Muscle layer of colon (tissue), 2 donors: ENCODE results near the gene ATP8A2.

Experiments used
- H3K27ac ChIP-seq: one replicate; pipeline ENCODE4 v1.7.0; 2013; ENCODE audit warnings: low read depth, mild to moderate bottlenecking, low read length, moderate library complexity
- H3K27me3 ChIP-seq, 2 donors: one replicate each; pipeline ENCODE4 v1.7.0; 2013; ENCODE audit warnings: low read length in 2 of 2, mild to moderate bottlenecking in 2 of 2; ENCODE audit not compliant: insufficient read depth in 2 of 2, control insufficient read depth in 1 of 2
- H3K36me3 ChIP-seq: one replicate; pipeline ENCODE4 v1.7.0; 2013; ENCODE audit warnings: mild to moderate bottlenecking, low read length; ENCODE audit not compliant: insufficient read depth
- H3K4me1 ChIP-seq: one replicate; pipeline ENCODE4 v1.7.0; 2013; ENCODE audit warnings: mild to moderate bottlenecking, low read length; ENCODE audit not compliant: insufficient read depth
- H3K4me3 ChIP-seq, 2 donors: one replicate each; pipeline ENCODE4 v1.7.0; 2013; ENCODE audit warnings: low read length in 2 of 2, low read depth in 1 of 2, mild to moderate bottlenecking in 1 of 2, moderate library complexity in 1 of 2
- H3K9ac ChIP-seq: one replicate; pipeline ENCODE4 v1.7.0; 2013; ENCODE audit warnings: low read length
- H3K9me3 ChIP-seq: one replicate; pipeline ENCODE4 v1.7.0; 2013; ENCODE audit warnings: mild to moderate bottlenecking, low read length
- donor health status: abdominal sarcoma.
- donor health status: Adenocarcinoma of cecum.

ATP8A2 gene

DNA sequence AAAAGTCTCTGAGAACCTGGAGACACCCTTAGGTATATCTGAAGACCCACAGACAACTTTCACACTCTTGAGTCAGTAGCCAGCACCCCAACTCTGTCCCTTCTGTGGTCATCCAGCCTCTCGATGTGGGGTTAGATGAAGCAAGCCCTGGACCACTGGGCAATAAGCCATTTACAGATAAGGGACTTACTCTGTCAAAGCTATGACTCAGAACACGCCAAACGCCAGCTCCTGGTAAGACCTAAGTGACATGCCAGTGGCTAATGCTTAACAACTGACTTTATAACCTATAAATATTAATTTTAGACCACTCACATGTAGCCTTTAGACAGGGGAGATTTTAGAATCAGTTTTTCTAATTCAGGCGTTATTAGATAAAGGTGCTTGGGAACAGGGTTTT lies 594.3 kb downstream of the ATP8A2 start:
- Histone ChIP-seq H3K9ac (no peak overlapping the region), H3K27ac (no peak overlapping the region), H3K36me3 (no peaks in the 10 kb centered on the region), H3K4me1 (no peaks in the 10 kb centered on the region), H3K4me3 (no peak overlapping the region), H3K27me3 (no peaks in the 10 kb centered on the region), H3K9me3 (no peaks in the 10 kb centered on the region)

DNA sequence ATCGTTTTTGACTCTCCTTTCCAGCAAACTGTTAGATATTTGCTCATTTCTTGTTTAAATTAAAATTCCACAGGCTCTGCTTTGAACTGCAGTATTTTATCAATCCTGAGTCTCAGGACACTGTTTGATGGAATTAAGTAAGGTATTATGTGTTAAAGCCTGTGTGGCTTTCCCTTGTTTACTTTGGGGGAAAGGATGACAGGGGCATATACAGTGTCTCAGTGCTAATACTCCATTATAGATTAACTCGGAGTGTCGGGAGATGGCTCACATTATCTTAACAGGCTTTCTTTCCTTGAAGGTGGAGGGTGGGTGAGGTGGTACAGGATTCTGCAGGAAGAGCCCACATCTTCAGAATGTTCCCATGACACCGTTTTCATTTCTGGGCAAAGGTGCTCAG lies 595.4 kb downstream of the ATP8A2 start:
- Histone ChIP-seq H3K36me3 (no peaks in the 10 kb centered on the region), H3K4me3 (no peak overlapping the region), H3K9ac (no peak overlapping the region), H3K27ac (no peak overlapping the region), H3K27me3 (no peaks in the 10 kb centered on the region), H3K9me3 (no peaks in the 10 kb centered on the region), H3K4me1 (no peaks in the 10 kb centered on the region)

DNA sequence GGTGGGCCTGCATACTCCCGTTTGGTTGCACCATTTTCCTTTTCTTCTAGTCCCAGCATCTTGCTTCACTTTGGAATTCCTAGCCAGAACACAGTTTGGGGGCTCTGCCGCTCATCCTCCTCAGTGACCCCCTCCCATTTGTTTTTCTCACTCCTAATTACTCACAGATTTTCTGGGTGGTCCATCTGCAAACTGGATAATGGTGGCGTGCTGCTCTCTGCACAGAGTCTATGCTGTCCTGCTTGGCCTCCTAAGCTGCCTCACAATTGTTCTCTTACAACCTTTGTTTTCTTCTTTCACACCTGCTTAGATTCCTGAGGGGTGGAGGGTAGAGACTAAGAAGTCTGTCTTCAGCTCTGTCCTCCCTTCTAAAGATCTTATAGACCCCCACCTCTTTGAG lies 599.3 kb downstream of the ATP8A2 start:
- no peaks in the 10 kb centered on the region for H3K4me1 ChIP-seq
- H3K9ac ChIP-seq = no peak overlapping the region
- H3K36me3 ChIP-seq = no peaks in the 10 kb centered on the region
- H3K9me3 ChIP-seq = no peaks in the 10 kb centered on the region
- H3K4me3 ChIP-seq = no peak overlapping the region
- no peaks in the 10 kb centered on the region for H3K27me3 ChIP-seq
- H3K27ac ChIP-seq = no peak overlapping the region

DNA sequence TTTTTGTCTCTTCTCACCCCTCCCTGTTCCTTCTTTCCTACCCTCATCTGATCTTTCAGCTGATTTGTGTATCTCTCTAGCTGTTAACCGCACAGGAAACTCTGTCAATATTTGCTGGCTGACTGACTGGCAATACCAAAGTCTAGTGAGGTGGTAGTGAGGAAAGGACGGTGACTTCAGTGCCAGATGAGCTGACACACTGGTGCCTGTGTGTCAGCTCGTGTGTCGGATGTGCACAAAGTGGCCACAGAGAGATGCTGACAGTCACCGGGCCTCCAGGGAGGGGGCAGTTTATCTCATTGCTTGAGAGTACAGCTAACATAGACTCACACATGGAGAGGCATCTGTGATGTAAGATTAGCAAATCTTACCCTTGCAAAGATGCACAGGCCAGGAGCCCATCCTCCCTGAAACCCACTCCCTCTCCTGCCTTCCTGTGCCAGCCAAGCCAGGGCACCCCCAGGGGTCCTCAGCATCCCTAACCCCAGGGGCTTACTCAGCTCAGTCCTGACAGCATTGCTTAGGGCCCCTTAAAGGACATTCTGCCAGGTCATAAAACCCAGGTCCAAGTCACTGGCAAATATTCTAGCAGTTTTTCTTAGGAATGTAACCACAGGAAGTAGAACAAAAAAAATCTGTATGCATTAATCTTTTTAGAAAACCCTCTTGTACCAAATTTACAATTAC lies 599.8 kb downstream of the ATP8A2 start:
- no peak overlapping the region for H3K9ac ChIP-seq

DNA sequence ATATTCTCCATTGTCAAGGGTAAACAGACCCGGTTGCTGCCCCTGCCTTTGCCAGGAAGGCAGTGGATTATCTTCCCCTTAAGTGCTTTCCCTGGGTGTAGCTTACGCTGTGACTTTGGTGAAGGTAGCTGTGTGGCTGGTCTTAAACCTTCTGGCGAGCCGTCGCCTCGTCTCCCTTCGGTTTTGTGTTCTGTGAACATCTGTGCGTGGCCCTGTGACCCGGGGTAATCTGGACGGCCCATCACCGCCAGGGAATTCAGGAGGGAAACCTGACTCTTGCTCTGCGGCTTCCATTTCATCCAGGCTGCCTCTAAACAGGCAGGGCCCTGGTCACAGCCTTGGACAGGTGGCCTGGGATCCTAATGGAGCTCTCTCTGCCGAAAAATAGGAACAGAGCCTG lies 601.3 kb downstream of the ATP8A2 start:
- Histone ChIP-seq H3K27ac (no peak overlapping the region), H3K4me3 (no peak overlapping the region), H3K36me3 (no peaks in the 10 kb centered on the region), H3K4me1 (no peaks in the 10 kb centered on the region), H3K9me3 (no peaks in the 10 kb centered on the region), H3K9ac (no peak overlapping the region), H3K27me3 (no peaks in the 10 kb centered on the region)

More for the DNA sequence above, 599.8 kb downstream of the ATP8A2 start:
- H3K4me3 ChIP-seq = no peak overlapping the region
- no peaks in the 10 kb centered on the region for H3K36me3 ChIP-seq
- no peaks in the 10 kb centered on the region for H3K4me1 ChIP-seq
- H3K27ac ChIP-seq = no peak overlapping the region
- H3K27me3 ChIP-seq = no peaks in the 10 kb centered on the region
- H3K9me3 ChIP-seq = no peaks in the 10 kb centered on the region

DNA sequence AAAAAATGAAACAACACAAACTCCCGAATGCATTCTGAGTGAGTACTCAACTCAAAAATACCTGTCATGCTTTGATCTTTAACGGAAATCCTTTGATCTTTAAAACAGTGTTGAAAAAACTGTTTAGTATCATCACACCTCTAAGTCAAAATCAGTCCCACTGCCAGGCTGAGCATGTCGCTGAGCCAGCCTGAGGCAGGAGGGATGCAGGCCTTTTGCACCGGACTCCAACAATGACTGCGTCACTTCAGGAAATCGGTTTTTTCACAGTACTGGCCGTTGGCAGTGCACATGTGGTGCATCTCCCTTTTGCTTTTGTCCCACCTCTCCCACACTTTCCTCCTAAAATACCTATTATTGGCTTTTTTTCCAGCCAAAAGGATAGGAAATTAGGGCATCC lies 601.8 kb downstream of the ATP8A2 start:
- H3K27ac ChIP-seq = no peak overlapping the region
- H3K27me3 ChIP-seq = no peaks in the 10 kb centered on the region
- no peak overlapping the region for H3K4me3 ChIP-seq

DNA sequence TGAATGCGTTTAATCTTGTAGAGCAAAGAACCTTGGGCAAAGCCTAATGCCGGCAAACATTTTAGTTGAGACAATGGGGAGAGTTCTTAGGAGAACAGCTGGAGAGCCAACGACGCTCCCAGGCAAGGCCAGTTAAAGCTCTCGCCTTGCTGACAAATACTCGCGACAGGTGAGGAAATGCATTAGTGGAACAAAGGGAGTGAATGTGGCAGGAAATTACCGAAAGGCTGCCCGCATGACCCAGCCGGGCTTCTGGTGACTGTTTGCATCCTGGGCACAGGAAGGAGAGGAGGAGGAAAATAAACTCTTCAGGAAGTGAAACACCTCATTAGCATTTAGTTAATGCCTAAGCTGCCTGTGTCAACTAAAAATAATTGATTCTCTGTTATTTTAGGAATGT lies 605.4 kb downstream of the ATP8A2 start:
- Histone ChIP-seq H3K4me1 (no peaks in the 10 kb centered on the region), H3K4me3 (no peak overlapping the region), H3K36me3 (no peaks in the 10 kb centered on the region), H3K27me3 (no peaks in the 10 kb centered on the region), H3K9me3 (no peaks in the 10 kb centered on the region), H3K27ac (no peak overlapping the region), H3K9ac (no peak overlapping the region)

More for the DNA sequence above, 601.8 kb downstream of the ATP8A2 start:
- H3K36me3 ChIP-seq = no peaks in the 10 kb centered on the region
- H3K4me1 ChIP-seq = no peaks in the 10 kb centered on the region
- no peaks in the 10 kb centered on the region for H3K9me3 ChIP-seq
- H3K9ac ChIP-seq = no peak overlapping the region

DNA sequence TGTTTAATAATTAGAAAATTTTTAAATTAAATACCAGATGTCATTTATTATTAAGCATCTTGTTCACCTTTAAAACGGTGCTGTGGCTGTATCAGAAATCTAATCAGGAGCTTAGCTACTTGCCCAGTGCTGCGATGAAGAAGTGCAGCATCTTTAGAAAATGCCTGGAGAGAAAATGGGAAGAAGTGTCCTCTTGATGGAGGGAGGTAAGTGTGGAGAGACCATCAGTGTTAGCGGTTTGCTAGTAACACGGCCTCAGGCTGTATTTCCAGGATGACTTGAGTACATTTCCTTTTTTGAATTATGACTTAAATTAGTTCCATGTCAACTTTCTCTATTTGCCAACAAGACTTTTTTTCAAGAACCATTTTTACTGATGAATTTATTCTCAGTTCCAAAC lies 605.9 kb downstream of the ATP8A2 start:
- no peaks in the 10 kb centered on the region for H3K9me3 ChIP-seq
- no peaks in the 10 kb centered on the region for H3K36me3 ChIP-seq
- no peak overlapping the region for H3K27ac ChIP-seq
- no peaks in the 10 kb centered on the region for H3K27me3 ChIP-seq
- no peaks in the 10 kb centered on the region for H3K4me1 ChIP-seq
- H3K4me3 ChIP-seq = no peak overlapping the region
- no peak overlapping the region for H3K9ac ChIP-seq

DNA sequence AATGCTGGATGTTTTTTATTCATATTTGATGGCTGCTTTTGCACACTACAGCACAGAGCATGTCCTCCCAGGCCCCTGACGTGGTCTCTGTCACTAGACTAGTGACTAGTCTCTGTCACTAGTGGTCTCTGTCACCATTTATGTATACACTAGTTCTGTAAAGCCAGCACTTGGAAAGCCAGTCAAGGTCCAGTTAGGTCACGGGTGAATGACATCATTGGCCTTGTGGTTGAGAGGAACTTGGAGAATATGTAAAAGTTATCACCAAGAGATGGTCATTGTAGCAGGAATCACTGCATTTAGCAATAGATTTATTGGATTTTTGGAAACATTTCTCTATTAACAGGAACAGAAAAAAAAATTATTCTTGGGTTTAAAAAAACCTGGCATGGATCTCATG lies 607.2 kb downstream of the ATP8A2 start:
- H3K4me3 ChIP-seq = no peak overlapping the region
- H3K9ac ChIP-seq = no peak overlapping the region
- no peaks in the 10 kb centered on the region for H3K27me3 ChIP-seq
- H3K4me1 ChIP-seq = no peaks in the 10 kb centered on the region
- H3K36me3 ChIP-seq = no peaks in the 10 kb centered on the region
- H3K9me3 ChIP-seq = no peaks in the 10 kb centered on the region
- no peak overlapping the region for H3K27ac ChIP-seq

DNA sequence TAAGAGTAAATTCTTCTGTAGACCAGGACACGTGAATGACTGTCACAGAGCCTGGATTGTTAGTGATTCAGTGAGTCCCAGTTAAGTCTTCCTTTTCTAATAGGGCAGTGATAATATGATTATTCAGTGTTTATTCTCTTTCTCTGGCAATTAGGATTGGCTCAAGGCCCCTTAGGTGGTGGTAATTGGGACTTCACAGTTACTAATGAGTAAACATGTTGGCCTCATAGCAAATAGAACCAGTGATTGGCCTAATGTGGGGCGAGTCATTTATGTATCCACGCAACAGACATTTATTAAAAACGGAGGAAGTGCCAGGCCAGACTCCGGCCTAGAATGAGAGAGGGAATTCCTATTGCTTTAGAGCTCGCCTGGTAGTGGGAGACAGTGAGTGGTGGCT lies 607.6 kb downstream of the ATP8A2 start:
- no peak overlapping the region for H3K9ac ChIP-seq
- H3K27ac ChIP-seq = no peak overlapping the region
- H3K4me3 ChIP-seq = no peak overlapping the region

DNA sequence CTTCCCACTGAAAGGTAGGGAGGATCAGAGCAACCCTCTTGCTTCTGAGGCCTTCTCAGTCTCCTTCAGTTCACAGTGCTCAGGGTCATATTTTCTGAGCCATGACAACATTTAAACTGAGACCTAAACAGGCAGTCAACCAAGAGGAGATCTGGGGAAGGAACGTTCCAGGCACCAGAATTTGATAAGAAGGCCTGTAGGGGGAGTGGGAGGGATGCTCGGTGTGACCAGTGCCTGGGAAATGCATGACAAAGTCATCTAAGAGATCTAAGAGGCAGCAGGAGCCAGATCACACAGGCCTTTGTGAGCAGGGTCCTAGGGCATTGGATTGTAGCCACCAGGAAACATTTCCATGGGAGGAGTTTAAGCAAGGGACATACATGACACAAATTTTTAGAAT lies 608.5 kb downstream of the ATP8A2 start:
- Histone ChIP-seq H3K36me3 (no peaks in the 10 kb centered on the region), H3K4me3 (no peak overlapping the region), H3K27me3 (no peaks in the 10 kb centered on the region), H3K27ac (no peak overlapping the region), H3K9ac (no peak overlapping the region), H3K4me1 (no peaks in the 10 kb centered on the region), H3K9me3 (no peaks in the 10 kb centered on the region)

More for the DNA sequence above, 607.6 kb downstream of the ATP8A2 start:
- H3K4me1 ChIP-seq = no peaks in the 10 kb centered on the region
- H3K36me3 ChIP-seq = no peaks in the 10 kb centered on the region
- H3K27me3 ChIP-seq = no peaks in the 10 kb centered on the region
- no peaks in the 10 kb centered on the region for H3K9me3 ChIP-seq

DNA sequence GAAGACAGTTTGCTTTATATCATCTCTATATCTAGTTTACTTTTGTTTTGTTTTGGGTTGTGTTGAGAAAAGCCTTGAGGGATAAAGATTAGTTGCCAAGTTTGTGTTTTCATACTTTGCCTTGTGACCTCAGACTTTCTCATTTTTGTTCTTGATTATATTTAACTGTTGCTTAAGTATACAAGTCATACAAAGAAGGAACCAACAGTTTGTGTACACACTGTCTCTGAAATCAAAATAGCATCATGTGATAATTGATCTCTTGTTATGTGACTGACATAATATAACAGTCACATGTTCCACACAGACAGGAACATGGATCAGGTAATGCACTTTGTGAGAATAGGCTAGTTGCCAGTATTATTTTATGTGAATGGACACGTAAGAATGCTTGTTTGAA lies 609.3 kb downstream of the ATP8A2 start:
- H3K27ac ChIP-seq = no peak overlapping the region
- no peak overlapping the region for H3K4me3 ChIP-seq
- H3K27me3 ChIP-seq = no peaks in the 10 kb centered on the region
- H3K9ac ChIP-seq = no peak overlapping the region
- no peaks in the 10 kb centered on the region for H3K36me3 ChIP-seq
- no peaks in the 10 kb centered on the region for H3K9me3 ChIP-seq
- no peaks in the 10 kb centered on the region for H3K4me1 ChIP-seq
